Keratinocyte (primary cell): ENCODE data around the gene MYO1E.

ENCODE experiments used
- EZH2 ChIP-seq: IDR thresholded peaks from one replicate; pipeline ENCODE4 v1.6.1; 2012; ENCODE audit warnings: inconsistent platforms, mild to moderate bottlenecking, low read length, moderate library complexity
- TF ChIP-seq, protein P1 (sequence below), 3 experiments: IDR thresholded peaks in 1 of 3; conservative IDR thresholded peaks in 1 of 3; optimal IDR thresholded peaks in 1 of 3; 2 replicates in 2 of 3; 3 replicates in 1 of 3; pipeline versions ENCODE3 to v1.5.1; 2011; ENCODE audit warnings: low read length in 3 of 3, mild to moderate bottlenecking in 3 of 3, moderate library complexity in 2 of 3, control low read depth in 1 of 3, inconsistent platforms in 1 of 3; ENCODE audit not compliant: insufficient read depth in 2 of 3; ENCODE audit errors: extremely low read depth in 1 of 3

GRCh38 chr15:59298854-59299250, 73.8 kb downstream of the MYO1E start:
- TF ChIP-seq, protein P1, sequence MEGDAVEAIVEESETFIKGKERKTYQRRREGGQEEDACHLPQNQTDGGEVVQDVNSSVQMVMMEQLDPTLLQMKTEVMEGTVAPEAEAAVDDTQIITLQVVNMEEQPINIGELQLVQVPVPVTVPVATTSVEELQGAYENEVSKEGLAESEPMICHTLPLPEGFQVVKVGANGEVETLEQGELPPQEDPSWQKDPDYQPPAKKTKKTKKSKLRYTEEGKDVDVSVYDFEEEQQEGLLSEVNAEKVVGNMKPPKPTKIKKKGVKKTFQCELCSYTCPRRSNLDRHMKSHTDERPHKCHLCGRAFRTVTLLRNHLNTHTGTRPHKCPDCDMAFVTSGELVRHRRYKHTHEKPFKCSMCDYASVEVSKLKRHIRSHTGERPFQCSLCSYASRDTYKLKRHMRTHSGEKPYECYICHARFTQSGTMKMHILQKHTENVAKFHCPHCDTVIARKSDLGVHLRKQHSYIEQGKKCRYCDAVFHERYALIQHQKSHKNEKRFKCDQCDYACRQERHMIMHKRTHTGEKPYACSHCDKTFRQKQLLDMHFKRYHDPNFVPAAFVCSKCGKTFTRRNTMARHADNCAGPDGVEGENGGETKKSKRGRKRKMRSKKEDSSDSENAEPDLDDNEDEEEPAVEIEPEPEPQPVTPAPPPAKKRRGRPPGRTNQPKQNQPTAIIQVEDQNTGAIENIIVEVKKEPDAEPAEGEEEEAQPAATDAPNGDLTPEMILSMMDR (optimal IDR thresholded peaks at IDR 0.05 in 1 of 3, IDR thresholded peaks at IDR 0.05 in 1 of 3, conservative IDR thresholded peaks at IDR 0.05 in 1 of 3; ENCODE audit: extremely low read depth in 1 of 3, insufficient read depth in 2 of 3, low read length in 3 of 3) = no peak
- no peak for TF ChIP-seq EZH2
